Epithelial cell of proximal tubule (primary cell): ENCODE results near the gene ANXA4. TPM values are rescaled to one million over a fixed set of nuclear protein-coding genes. Genes with fewer than 3 reads are reported as not detected.
A peak's percentile ranks its signal among the peaks of the same experiment; 100 is the strongest.

Source experiments
- DNase-seq: peaks from one replicate; pipeline ENCODE4 v3.0.0-alpha.2; 2011; ENCODE audit warnings: low read depth
- H3K4me3 ChIP-seq: 2 replicates; pipeline ENCODE4 v1.5.1; 2011; ENCODE audit warnings: low read depth, mild to moderate bottlenecking, low read length
- total RNA-seq: library from RNA; depleted of rRNA; stranded (reverse); fragments of >200 nt; gene quantifications from 2 replicates; pipeline ENCODE4 v1.2.3, GENCODE V29; 2015
- TF ChIP-seq, protein P1 (sequence below): conservative IDR thresholded peaks from 2 replicates; pipeline ENCODE4 v1.5.1; 2012; ENCODE audit warnings: low read depth, mild to moderate bottlenecking, low read length

The ANXA4 gene
- 51.4 and 61.2 TPM in 2 replicates for total RNA-seq

DNA sequence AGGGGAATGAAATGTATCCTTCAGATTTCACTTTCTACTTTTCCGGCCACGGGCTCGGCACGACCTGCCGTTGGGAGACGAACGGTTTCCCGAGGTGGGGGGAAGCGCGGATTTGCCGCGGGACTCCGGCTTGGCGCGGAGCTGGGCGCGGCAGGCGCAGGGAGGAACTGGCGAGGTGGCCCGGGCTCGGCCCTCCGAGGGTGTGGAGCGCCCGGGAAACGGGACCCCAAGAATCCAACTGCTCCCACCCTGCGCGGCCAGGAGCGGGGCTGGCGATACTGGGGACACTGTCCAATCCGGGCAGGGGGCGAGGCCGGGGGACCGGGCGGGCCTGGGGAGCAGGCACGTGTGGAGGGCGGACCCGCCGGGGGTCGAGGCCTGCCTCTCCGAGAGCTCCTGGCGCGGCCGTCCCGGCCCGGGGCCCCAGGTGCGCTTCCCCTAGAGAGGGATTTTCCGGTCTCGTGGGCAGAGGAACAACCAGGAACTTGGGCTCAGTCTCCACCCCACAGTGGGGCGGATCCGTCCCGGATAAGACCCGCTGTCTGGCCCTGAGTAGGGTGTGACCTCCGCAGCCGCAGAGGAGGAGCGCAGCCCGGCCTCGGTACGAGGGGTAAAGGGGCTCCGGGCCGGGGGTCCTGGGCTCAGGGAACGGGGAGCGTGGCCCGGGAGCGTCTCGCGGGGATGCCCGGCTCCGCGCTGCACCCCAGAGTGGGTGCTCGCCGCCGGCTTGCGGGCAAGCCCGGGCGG is at the start of gene ANXA4:
TSS of gene ANXA4 (plus strand) at position 560 of the 747 bp plus-strand sequence. CDS start 39,432 bp downstream, outside the sequence.
- DNase-seq: no peak
- peak within 1 kb of the TSS; percentile 84 for H3K4me3 ChIP-seq
- TF ChIP-seq, protein P1, sequence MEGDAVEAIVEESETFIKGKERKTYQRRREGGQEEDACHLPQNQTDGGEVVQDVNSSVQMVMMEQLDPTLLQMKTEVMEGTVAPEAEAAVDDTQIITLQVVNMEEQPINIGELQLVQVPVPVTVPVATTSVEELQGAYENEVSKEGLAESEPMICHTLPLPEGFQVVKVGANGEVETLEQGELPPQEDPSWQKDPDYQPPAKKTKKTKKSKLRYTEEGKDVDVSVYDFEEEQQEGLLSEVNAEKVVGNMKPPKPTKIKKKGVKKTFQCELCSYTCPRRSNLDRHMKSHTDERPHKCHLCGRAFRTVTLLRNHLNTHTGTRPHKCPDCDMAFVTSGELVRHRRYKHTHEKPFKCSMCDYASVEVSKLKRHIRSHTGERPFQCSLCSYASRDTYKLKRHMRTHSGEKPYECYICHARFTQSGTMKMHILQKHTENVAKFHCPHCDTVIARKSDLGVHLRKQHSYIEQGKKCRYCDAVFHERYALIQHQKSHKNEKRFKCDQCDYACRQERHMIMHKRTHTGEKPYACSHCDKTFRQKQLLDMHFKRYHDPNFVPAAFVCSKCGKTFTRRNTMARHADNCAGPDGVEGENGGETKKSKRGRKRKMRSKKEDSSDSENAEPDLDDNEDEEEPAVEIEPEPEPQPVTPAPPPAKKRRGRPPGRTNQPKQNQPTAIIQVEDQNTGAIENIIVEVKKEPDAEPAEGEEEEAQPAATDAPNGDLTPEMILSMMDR: no peak

DNA sequence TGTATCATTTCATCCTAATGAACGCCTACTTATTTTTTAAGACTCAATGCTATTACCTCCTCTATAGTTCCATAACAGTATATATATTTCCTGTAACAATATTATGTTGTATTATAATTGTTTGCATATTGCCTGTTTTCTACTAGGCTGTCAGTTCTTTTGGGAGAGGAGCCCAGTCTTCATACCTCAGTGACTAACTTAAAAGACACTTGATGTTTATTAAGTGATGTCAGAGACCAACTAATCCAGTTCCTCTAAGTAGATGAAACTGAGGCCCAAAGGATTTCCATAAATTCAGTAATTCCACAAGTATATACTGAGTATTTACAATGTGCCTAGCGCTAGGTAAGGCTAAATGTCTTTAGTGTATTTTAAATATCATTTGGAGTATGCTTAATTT is 49.5 kb upstream of the ANXA4 start:
- DNase-seq: no peak
- H3K4me3 ChIP-seq: no peak overlapping the region
- TF ChIP-seq, protein P1: no peak

DNA sequence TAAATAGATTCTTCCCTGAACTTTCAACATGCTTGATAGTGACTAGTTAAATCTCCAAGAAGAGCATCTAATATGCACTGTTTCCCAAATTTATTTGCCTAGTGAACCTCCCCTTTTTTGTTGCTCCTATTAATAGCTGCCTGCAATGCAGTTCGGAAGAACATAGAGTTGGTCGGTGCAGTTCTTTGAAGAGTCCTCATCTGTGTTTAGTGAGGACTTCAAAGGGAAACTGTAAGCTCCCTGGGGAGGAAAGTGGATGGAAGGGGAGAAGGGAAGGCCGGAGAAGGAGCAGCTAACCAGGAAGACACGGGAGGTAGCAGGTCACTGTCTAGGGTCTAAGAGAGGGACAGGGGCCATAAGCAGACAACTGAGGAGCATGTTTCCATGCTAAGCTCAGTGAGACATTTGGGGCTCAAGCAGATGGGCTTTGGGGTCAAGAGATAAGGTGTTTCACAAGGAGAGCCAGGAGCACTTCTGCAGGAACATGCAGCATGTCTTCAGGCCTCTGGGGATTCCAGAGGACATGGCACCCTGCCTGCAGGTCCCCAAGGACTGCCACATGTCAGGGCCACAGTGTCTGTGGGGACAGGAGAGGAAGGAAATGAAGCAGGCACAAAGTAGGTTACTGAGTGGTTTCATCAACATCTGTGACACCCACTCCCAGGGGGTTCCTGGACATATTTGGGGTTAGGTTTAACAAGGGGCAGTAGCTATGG is 48.7 kb upstream of the ANXA4 start:
- DNase-seq: no peak
- H3K4me3 ChIP-seq: no peak overlapping the region
- TF ChIP-seq, protein P1: no peak

DNA sequence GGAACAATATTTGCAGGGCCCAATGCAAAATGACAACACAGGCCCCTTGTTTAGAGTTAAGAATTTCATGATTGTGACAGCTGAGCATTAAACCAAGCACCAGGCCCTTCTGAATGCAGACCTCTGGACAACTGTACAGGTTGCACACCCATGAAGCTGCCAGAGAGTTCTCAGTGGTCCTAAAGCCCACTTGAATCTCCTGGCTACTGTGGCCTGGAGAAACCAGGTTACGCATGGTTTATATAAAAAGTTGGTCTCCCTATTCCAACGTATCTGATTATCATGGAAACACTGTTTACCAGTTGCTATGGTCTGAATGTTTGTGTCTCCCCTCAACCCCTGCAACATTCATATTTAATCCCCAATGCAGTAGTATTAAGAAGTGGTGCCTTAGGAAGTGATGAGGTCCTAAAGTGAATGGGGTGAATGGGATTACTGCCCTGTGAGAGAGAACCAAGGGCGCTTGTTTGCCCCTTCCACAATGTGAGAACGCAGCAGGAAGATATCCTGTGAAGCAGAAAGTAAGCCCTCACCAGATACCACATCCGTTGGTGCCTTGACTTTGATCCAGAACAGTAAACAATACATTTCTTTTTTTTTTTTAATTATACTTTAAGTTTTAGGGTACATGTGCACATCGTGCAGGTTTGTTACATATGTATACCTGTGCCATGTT is 48.0 kb upstream of the ANXA4 start:
- DNase-seq: no peak
- TF ChIP-seq, protein P1: no peak
- no peak overlapping the region for H3K4me3 ChIP-seq

DNA sequence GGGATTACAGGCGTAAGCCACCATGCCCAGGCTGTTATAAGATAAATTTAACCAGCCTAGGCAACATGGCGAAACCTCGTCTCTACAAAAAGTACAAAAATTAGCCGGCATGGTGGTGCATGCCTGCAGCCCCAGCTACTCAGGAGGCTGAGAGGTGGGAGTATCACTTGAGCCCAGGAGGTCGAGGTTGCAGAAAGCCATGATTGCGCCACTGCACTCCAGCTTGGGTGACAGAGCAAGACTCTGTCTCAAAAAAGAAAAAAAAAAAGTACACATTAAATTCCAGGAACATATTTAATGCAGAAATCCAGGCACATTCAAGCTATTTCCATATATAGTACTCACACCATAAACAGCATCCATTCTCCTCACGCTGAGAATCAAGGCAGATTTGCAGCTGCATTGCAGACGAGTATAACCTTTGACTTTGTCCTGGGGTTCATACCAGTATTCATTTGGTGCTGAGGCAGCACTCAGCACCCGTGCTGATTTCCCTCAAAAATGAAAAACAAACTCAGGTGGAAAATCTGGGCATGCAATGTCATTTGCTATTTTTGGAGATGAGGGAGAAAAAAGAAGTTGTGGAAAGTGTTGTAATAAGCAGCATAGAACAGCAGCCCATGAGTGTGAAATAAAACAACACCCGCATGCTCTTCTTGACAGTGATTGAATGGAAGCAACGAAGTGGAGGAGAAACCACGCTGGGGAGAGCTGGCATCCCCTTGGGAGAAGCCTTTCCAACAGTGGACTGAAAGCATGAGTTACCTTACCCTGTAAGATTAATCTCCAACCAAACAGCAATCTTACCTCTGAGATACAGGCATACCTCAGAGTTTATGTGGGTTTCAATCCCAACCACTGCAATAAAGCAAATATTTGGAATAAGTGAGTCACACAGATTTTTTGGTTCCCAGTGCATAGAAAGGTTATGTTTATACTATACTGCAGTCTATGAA is 46.8 kb upstream of the ANXA4 start:
- no peak overlapping the region for H3K4me3 ChIP-seq
- TF ChIP-seq, protein P1: no peak
- DNase-seq: no peak

DNA sequence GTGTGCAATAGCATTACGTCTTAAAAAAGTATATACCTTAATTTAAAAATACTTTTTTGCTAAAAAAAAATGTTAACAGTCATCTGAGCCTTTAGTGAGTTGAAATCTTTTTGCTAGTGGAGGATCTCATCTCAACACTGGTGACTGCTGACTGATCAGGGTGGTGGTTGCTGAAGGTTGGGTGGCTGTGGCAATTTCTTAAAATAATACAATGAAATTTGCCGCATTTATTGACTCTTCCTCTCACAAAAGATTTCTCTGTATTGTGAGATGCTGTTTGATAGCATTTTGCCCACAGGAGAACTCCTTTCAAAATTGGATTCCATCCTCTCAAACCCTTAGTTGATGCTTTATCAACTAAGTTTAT is 46.1 kb upstream of the ANXA4 start:
- TF ChIP-seq, protein P1: no peak
- H3K4me3 ChIP-seq: no peak overlapping the region
- no peak for DNase-seq
